ENCODE measurements around the gene HMOX2.

HMOX2 gene

DNA sequence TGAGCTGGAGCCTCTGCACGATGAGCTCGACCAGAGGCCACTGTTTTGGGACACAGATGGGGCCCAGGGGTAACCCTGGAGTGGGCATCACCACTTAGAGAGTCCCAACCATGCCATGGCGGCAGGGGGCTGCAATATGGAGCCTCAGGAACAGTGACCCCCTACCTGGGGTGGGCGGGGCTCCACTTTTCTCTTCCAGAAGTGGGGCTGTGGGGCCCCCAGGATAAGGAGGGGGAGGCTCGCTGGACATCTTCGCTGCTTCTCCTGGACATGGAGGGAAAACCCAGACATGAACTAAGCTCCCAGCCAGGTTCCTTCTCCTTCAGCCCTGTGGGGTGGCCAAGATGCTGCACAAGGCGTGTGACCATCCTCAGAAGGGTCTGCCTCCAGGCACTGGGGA is 37.7 kb downstream of the HMOX2 start:
- H3K9ac ChIP-seq (ENCODE audit: low read length) = no peak overlapping the region
- no peak overlapping the region for H3K27ac ChIP-seq (ENCODE audit: low read depth, low read length)

DNA sequence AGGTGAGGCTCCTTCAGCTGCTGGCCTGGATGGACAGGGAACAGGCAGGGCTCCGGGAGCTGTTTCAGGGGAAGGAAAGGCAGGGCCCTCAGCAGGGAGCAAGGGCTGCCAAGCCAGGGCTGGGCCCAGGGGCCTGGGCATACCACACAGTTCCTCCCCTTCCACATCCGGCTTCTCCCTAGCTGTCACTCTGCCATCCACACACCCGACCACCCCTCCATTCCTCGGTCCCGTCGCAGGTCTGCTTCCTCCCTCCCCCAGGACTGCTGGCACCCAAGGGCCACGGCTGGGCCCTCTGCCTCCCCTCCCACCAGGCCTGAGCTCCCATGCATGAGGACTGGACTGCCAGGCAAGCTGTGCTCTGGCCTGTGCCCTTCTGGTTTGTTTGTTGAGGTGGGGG is 38.4 kb downstream of the HMOX2 start:
- Histone ChIP-seq H3K4me1 (ENCODE audit: control insufficient read depth, insufficient read depth, low read length) (no peaks in the 10 kb centered on the region), H3K9ac (ENCODE audit: low read length) (no peak overlapping the region), H3K36me3 (ENCODE audit: control insufficient read depth, insufficient read depth, low read length) (peaks cover 44% of the 10 kb centered on the region), H3K9me3 (ENCODE audit: control insufficient read depth, insufficient read depth, low read depth, low read length) (no peaks in the 10 kb centered on the region), H3K27me3 (ENCODE audit: control insufficient read depth, insufficient read depth, low read length) (no peaks in the 10 kb centered on the region), H3K4me3 (ENCODE audit: low read depth, low read length) (no peak overlapping the region), H3K27ac (ENCODE audit: low read depth, low read length) (no peak overlapping the region)

More for the DNA sequence above, 37.7 kb downstream of the HMOX2 start:
- Histone ChIP-seq H3K36me3 (ENCODE audit: control insufficient read depth, insufficient read depth, low read length) (peaks cover 50% of the 10 kb centered on the region), H3K4me3 (ENCODE audit: low read depth, low read length) (no peak overlapping the region), H3K4me1 (ENCODE audit: control insufficient read depth, insufficient read depth, low read length) (no peaks in the 10 kb centered on the region), H3K27me3 (ENCODE audit: control insufficient read depth, insufficient read depth, low read length) (no peaks in the 10 kb centered on the region), H3K9me3 (ENCODE audit: control insufficient read depth, insufficient read depth, low read depth, low read length) (no peaks in the 10 kb centered on the region)

DNA sequence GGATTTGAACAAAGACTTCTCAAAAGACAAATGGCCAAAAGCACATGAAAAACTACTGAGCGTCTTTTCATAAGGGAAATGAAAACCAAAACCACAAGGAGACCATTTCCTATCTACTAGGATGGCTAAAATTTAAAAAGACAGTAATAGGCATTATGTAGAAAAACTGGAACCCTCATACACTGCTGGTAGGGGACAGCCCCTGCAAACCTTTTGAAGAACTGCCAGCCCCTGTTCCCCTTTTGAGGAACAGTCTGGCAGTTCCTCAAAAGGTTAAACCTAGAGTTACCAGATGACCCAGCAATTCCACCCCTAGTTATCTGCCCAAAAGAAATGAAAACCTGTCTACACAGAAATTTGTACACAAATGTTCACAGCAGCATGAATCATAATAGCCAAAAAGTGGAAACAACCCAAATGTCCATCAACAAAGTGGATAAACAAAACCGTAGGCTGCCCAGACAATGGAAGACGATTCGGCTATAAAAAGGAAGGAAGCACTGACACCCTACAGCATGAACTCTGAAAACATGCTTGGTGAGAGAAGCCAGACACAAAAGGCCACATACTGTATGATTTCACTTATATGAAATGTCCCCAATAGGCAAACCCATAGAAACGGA is 39.5 kb downstream of the HMOX2 start:
- Histone ChIP-seq H3K36me3 (ENCODE audit: control insufficient read depth, insufficient read depth, low read length) (peaks cover 34% of the 10 kb centered on the region), H3K4me3 (ENCODE audit: low read depth, low read length) (no peak overlapping the region), H3K9ac (ENCODE audit: low read length) (no peak overlapping the region), H3K9me3 (ENCODE audit: control insufficient read depth, insufficient read depth, low read depth, low read length) (no peaks in the 10 kb centered on the region), H3K27me3 (ENCODE audit: control insufficient read depth, insufficient read depth, low read length) (no peaks in the 10 kb centered on the region), H3K4me1 (ENCODE audit: control insufficient read depth, insufficient read depth, low read length) (no peaks in the 10 kb centered on the region), H3K27ac (ENCODE audit: low read depth, low read length) (no peak overlapping the region)

DNA sequence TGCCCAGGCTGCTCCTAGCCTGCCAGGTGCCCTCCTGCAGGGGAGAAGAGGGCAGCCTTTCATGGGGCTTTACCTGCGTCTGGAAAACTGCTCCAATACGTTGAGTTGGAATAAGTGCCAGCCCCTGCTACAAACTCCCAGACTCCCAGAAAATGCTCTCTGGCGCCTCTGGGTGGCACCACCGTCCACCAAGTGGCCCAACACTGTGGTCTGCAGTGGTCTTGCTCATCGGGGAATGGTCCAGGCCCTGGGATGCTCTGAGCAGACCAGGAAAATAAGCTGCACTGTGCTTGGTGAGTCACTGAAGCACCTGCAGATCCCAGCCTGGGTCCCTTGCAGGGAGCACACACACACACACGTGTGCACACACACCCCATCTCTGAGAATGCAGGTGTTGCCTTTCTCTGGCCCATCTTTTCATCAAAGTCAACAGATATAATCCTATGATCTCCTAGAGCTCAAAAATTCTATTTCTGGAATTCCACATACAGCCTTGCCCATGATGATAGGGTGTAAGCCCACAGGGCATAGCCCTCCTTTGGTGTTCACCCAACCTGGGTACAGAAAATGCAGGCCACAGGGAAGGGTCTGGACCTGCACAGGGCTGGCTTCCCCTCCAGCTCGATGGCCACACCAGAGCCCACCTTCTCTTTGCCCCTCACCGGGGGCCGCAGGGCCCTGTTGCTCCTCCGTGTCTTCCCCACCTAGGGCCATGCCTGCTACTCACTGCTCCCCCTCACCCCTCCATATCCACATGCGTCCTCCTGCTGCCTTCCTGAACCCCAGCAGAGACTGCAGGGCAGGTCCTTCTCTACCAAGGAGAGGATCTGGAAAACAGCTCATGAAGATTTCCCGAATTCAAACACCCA is 41.8 kb downstream of the HMOX2 start:
- no peaks in the 10 kb centered on the region for H3K9me3 ChIP-seq (ENCODE audit: control insufficient read depth, insufficient read depth, low read depth, low read length)
- H3K4me1 ChIP-seq (ENCODE audit: control insufficient read depth, insufficient read depth, low read length) = peaks cover 14% of the 10 kb centered on the region
- no peak overlapping the region for H3K4me3 ChIP-seq (ENCODE audit: low read depth, low read length)

DNA sequence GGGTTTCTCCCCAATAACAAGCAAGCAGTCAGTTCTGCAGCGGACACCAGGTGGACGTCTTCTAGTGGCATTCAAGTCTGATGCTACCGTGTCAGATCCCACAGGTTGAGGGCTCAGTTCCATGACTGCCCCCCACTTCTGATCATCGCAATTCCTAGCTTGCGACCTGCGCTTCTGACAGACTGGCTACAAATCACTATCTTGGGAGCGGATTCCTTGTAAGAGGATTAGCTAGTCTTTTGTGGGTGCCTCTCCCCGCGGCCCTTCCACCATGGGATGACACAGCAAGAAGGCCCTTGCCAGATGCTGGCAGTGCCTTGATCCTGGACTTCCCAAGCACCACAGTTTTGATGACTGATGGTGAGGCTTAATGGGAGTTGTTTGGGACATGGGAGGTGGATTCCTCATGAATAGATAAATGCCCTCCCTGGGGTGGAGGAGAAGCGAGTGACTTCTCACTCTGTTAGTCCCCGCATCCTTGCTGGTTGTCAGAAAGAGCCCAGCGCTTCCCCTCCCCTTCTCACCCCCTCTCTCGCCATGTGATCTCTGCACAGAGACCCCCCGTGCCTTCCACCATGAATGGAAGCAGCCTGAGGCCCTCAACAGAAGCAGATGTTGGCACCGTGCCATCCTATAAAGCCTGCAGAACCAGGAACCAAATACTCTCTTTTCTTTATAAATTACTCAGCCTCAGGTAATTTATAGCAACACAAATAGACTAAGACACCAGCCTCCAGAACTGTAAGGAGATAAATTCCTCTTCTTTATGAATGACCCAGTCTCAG is 43.3 kb downstream of the HMOX2 start:
- no peaks in the 10 kb centered on the region for H3K27me3 ChIP-seq (ENCODE audit: control insufficient read depth, insufficient read depth, low read length)
- H3K27ac ChIP-seq (ENCODE audit: low read depth, low read length) = no peak overlapping the region
- H3K4me1 ChIP-seq (ENCODE audit: control insufficient read depth, insufficient read depth, low read length) = peaks cover 21% of the 10 kb centered on the region
- H3K9me3 ChIP-seq (ENCODE audit: control insufficient read depth, insufficient read depth, low read depth, low read length) = no peaks in the 10 kb centered on the region
- H3K36me3 ChIP-seq (ENCODE audit: control insufficient read depth, insufficient read depth, low read length) = peaks cover 3% of the 10 kb centered on the region; the same call in 1 of the 2 replicates
- H3K9ac ChIP-seq (ENCODE audit: low read length) = no peak overlapping the region
- no peak overlapping the region for H3K4me3 ChIP-seq (ENCODE audit: low read depth, low read length)

More for the DNA sequence above, 41.8 kb downstream of the HMOX2 start:
- Histone ChIP-seq H3K36me3 (ENCODE audit: control insufficient read depth, insufficient read depth, low read length) (peaks cover 14% of the 10 kb centered on the region), H3K27me3 (ENCODE audit: control insufficient read depth, insufficient read depth, low read length) (no peaks in the 10 kb centered on the region), H3K9ac (ENCODE audit: low read length) (no peak overlapping the region), H3K27ac (ENCODE audit: low read depth, low read length) (no peak overlapping the region)

DNA sequence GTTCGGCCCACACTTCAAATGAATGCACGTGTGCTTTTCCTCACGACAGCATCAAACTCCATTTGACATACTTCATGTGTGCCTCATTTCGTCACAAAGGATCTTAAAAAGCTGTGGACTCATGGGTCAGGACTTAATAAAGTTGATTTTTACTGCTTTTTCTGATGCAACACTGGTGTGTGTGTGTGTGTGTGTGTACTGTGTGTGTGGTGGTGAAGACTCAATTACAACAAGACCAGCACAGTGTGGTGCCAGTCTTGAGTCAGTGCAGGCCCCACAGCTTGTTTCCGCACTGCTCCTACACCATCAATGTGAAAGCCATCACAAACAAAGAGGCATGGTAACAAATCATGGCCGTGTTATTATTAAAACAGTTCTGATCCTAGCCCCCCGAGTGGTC is 44.7 kb downstream of the HMOX2 start:
- H3K27ac ChIP-seq (ENCODE audit: low read depth, low read length) = no peak overlapping the region
- H3K9ac ChIP-seq (ENCODE audit: low read length) = no peak overlapping the region
- H3K36me3 ChIP-seq (ENCODE audit: control insufficient read depth, insufficient read depth, low read length) = peaks cover 3% of the 10 kb centered on the region; the same call in 1 of the 2 replicates
- no peaks in the 10 kb centered on the region for H3K9me3 ChIP-seq (ENCODE audit: control insufficient read depth, insufficient read depth, low read depth, low read length)
- peaks cover 21% of the 10 kb centered on the region for H3K4me1 ChIP-seq (ENCODE audit: control insufficient read depth, insufficient read depth, low read length)
- no peak overlapping the region for H3K4me3 ChIP-seq (ENCODE audit: low read depth, low read length)
- H3K27me3 ChIP-seq (ENCODE audit: control insufficient read depth, insufficient read depth, low read length) = no peaks in the 10 kb centered on the region

DNA sequence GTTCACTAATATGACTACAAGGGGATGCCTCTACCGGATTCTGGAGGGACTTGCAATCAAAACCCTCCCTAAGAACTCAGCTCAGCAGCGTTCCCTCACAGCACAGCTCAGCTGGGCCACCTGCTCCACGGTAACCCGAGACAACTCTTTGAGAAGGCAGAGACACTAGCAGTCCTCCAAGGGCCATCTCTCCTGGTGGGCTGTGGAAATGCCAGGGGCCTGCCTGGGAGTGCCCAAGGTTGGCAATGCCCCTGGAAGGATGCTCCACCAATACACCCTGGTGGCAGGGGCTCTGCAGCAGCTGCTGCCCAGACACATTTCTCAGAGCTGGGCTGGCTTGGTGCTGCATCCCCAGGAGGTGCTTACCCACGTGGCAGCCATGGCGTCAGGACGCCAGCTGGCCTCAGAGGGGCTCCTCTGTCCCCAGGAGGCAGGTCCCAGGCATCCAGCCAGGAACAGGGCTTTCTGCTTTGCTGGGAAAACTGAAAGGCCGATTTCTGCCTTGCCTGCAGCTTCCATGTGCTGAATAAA is 45.9 kb downstream of the HMOX2 start:
- Histone ChIP-seq H3K9ac (ENCODE audit: low read length) (no peak overlapping the region), H3K27ac (ENCODE audit: low read depth, low read length) (no peak overlapping the region; the same call in 1 of the 2 replicates)

DNA sequence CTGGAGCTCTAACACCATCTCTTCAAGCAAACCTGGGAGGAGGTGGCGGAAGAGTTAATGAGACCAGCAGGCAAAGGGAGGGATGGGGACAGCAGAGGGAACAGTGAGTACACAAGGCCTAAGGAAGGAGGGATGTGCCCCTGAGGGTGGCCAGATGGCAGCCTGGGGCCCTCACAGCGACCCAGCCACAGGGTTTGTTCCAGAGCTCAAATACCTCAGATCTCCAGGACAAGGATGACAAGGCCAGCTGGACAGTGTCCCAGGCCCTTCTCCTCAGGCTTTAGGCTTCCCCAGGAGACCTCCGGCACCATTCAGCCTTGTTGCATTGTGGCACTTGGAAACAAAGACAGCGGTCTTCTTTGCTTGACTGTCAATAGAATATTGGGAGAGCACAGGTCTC is 47.5 kb downstream of the HMOX2 start:
- H3K9ac ChIP-seq (ENCODE audit: low read length) = no peak overlapping the region
- H3K27ac ChIP-seq (ENCODE audit: low read depth, low read length) = no peak overlapping the region
- no peaks in the 10 kb centered on the region for H3K27me3 ChIP-seq (ENCODE audit: control insufficient read depth, insufficient read depth, low read length)
- peaks cover 21% of the 10 kb centered on the region for H3K4me1 ChIP-seq (ENCODE audit: control insufficient read depth, insufficient read depth, low read length)
- H3K9me3 ChIP-seq (ENCODE audit: control insufficient read depth, insufficient read depth, low read depth, low read length) = no peaks in the 10 kb centered on the region
- H3K4me3 ChIP-seq (ENCODE audit: low read depth, low read length) = no peak overlapping the region
- H3K36me3 ChIP-seq (ENCODE audit: control insufficient read depth, insufficient read depth, low read length) = peaks cover 3% of the 10 kb centered on the region; the same call in 1 of the 2 replicates

More for the DNA sequence above, 45.9 kb downstream of the HMOX2 start:
- Histone ChIP-seq H3K36me3 (ENCODE audit: control insufficient read depth, insufficient read depth, low read length) (peaks cover 3% of the 10 kb centered on the region; the same call in 1 of the 2 replicates), H3K4me3 (ENCODE audit: low read depth, low read length) (no peak overlapping the region), H3K27me3 (ENCODE audit: control insufficient read depth, insufficient read depth, low read length) (no peaks in the 10 kb centered on the region), H3K4me1 (ENCODE audit: control insufficient read depth, insufficient read depth, low read length) (peaks cover 21% of the 10 kb centered on the region), H3K9me3 (ENCODE audit: control insufficient read depth, insufficient read depth, low read depth, low read length) (no peaks in the 10 kb centered on the region)

DNA sequence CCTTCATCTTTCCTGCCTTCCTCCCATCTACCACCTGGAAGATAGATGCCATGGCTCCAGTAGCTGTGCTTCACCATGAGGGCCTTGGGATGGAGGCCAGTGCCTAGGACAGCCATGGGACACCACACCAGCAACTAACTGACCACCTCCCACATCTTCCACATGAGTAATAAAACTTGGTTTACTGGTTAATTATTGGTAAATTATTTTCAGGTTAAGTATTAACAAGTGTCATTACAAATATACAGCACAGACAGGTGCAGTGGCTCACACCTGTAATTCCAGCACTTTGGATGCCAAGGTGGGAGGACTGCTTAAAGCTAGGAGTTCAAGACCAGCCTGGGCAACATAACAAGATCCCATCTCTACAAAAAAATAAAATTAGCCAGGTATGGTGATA is 48.4 kb downstream of the HMOX2 start:
- Histone ChIP-seq H3K9ac (ENCODE audit: low read length) (no peak overlapping the region), H3K4me1 (ENCODE audit: control insufficient read depth, insufficient read depth, low read length) (peaks cover 30% of the 10 kb centered on the region), H3K4me3 (ENCODE audit: low read depth, low read length) (no peak overlapping the region), H3K36me3 (ENCODE audit: control insufficient read depth, insufficient read depth, low read length) (peaks cover 3% of the 10 kb centered on the region; the same call in 1 of the 2 replicates), H3K27me3 (ENCODE audit: control insufficient read depth, insufficient read depth, low read length) (no peaks in the 10 kb centered on the region), H3K27ac (ENCODE audit: low read depth, low read length) (no peak overlapping the region), H3K9me3 (ENCODE audit: control insufficient read depth, insufficient read depth, low read depth, low read length) (no peaks in the 10 kb centered on the region)

DNA sequence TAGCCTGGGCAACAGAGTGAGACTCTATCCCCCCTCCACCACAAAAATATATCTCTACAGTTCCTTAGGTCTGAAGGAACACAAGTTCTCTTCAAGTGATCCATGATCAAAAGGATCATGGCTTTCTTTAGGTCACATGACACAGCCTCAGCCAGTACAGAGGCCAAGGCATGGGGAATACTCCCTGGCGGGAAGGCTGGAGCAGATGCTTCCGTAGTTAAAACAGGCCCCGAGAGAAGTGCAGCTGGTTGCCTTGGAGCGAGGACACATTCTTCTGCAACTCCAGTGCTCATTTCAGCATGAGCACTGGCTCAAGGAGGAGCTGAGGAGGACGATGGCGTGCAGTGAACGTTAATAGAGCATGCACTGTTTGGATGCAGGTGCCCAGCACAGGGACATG is 48.9 kb downstream of the HMOX2 start:
- H3K27me3 ChIP-seq (ENCODE audit: control insufficient read depth, insufficient read depth, low read length) = no peaks in the 10 kb centered on the region
- H3K4me3 ChIP-seq (ENCODE audit: low read depth, low read length) = no peak overlapping the region
- peaks cover 35% of the 10 kb centered on the region for H3K4me1 ChIP-seq (ENCODE audit: control insufficient read depth, insufficient read depth, low read length)
- H3K9ac ChIP-seq (ENCODE audit: low read length) = no peak overlapping the region
- H3K36me3 ChIP-seq (ENCODE audit: control insufficient read depth, insufficient read depth, low read length) = peaks cover 3% of the 10 kb centered on the region; the same call in 1 of the 2 replicates
- H3K27ac ChIP-seq (ENCODE audit: low read depth, low read length) = no peak overlapping the region
- no peaks in the 10 kb centered on the region for H3K9me3 ChIP-seq (ENCODE audit: control insufficient read depth, insufficient read depth, low read depth, low read length)
